Vagina (tissue), 2 donors: Measurements from ENCODE around the gene DLX1.

Source experiments
- CTCF ChIP-seq, 3 experiments: fragments of 450-650 bp in 2 of 3; fragments of 200-600 bp in 1 of 3; sonication (generic) in 1 of 3; IDR thresholded peaks; one replicate each; pipeline ENCODE4 v1.5.1; 2017 to 2019; ENCODE audit warnings: antibody characterized with exemption in 3 of 3, mild to moderate bottlenecking in 2 of 3, moderate library complexity in 2 of 3
- POLR2A ChIP-seq, 2 donors: fragments of 450-650 bp; IDR thresholded peaks; one replicate each; pipeline ENCODE4 v1.6.1; 2017; ENCODE audit warnings: antibody characterized with exemption in 2 of 2, mild to moderate bottlenecking in 2 of 2, moderate library complexity in 2 of 2
- POLR2AphosphoS5 ChIP-seq, 2 donors: sonication (generic); formaldehyde crosslinking; IDR thresholded peaks; one replicate each; pipeline ENCODE4 v1.9.0; 2017; ENCODE audit warnings: antibody characterized with exemption in 2 of 2, mild to moderate bottlenecking in 2 of 2, low read depth in 1 of 2; ENCODE audit not compliant: insufficient read depth in 1 of 2

DNA sequence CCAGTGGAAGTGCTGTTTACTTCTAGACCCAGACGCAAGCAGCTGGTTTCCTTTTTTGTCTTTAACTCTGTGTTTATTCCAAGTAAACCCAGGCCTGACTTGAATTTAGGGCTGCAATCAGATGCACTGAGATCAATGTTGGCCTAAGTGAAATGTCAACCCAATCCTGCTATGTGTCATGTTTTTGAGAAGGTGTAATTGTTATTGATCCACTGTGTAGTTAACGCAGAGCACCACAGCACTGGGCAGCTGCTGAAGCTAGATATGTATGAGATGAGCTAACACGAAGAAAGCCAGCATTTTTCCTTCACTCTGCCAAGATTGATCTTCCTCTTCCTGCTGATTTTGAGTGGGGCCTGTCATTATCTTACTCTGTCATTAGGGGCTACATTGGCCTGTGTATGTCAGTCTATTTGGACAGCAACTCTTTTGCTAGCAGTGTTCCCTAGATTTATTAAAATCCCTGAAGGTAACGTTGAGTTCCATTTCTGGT lies 18.9 kb upstream of the DLX1 start:
- TF ChIP-seq CTCF (IDR thresholded peaks at IDR 0.05) (no peak), POLR2A (IDR thresholded peaks at IDR 0.05) (no peak), POLR2AphosphoS5 (IDR thresholded peaks at IDR 0.05; ENCODE audit: insufficient read depth in 1 of 2, low read depth in 1 of 2) (no peak)
